Retinal pigment epithelial cell (primary cell): ENCODE measurements around the gene BCL3.

Experiments
- DNase-seq: peaks from one replicate; pipeline ENCODE4 v3.0.0-alpha.2; 2010; ENCODE audit warnings: low read depth
- H3K4me3 ChIP-seq: 2 replicates; pipeline ENCODE4 v1.5.1; 2011; ENCODE audit warnings: mild to moderate bottlenecking, low read length, control low read depth, moderate library complexity
- TF ChIP-seq, protein P1 (sequence below): conservative IDR thresholded peaks from 2 replicates; pipeline ENCODE4 v1.5.1; 2011; ENCODE audit warnings: low read depth, low read length, control low read depth, inconsistent platforms

BCL3 gene

DNA sequence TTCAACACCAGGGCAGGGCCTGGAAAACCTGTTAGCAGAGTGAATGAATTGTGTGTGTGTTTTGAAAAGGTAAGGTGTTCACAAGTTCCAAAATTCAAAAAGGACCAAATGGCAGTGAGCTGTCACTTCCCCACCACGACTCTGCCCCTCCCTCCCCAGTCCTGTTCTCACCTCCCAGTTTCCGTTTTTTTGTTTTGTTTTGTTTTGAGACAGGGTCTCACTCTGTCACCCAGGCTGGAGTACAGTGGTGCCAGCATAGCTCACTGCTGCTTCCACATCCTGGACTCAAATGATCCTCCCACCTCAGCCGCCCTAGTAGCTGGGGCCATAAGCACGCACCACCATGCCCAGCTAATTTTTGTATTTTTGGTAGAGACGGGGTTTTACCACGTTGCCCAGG lies 20.3 kb upstream of the BCL3 start:
- no peak overlapping the region for H3K4me3 ChIP-seq
- no peak for DNase-seq
- TF ChIP-seq, protein P1, sequence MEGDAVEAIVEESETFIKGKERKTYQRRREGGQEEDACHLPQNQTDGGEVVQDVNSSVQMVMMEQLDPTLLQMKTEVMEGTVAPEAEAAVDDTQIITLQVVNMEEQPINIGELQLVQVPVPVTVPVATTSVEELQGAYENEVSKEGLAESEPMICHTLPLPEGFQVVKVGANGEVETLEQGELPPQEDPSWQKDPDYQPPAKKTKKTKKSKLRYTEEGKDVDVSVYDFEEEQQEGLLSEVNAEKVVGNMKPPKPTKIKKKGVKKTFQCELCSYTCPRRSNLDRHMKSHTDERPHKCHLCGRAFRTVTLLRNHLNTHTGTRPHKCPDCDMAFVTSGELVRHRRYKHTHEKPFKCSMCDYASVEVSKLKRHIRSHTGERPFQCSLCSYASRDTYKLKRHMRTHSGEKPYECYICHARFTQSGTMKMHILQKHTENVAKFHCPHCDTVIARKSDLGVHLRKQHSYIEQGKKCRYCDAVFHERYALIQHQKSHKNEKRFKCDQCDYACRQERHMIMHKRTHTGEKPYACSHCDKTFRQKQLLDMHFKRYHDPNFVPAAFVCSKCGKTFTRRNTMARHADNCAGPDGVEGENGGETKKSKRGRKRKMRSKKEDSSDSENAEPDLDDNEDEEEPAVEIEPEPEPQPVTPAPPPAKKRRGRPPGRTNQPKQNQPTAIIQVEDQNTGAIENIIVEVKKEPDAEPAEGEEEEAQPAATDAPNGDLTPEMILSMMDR = no peak

DNA sequence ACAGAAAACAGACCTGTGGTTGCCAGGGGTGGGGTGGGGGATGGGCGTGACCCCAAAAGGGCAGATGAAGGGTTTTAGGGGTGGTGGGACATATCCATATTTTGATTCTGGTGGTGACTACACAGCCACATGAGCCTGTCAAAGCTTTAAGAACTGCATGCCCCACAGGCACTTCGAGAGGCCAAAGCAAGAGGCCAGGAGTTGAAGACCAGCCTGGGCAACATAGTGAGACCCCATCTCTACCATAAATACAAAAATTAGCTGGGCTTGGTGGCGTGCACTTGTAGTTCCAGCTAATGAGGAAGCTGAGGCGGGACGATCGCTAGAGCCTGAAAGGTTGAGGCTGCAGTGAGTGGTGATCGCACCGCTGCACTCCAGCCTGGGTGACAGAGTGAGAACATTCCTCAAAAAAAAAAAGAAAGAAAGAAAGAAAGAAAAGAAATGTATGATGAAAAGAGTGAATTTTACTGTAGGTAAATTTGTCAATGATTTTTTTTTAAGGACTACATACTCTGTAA lies 18.9 kb upstream of the BCL3 start:
- DNase-seq = no peak
- H3K4me3 ChIP-seq = no peak overlapping the region
- TF ChIP-seq, protein P1 = no peak

DNA sequence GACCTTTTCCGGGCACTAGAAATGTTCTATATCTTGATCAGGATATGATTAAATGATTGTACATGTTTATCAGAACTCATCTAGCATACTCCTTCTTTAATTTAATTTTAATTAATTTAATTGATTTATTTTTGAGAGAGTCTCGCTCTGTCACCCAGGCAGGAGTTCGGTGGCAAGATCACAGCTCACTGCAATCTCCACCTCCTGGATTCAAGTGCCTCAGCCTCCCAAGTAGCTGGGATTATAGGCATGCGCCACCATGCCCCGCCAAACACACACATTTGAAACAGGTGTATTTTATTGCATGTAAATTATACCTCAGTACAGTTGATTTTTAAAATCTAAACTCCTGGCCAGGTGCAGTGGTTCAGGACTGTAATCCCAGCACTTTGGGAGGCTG lies 17.4 kb upstream of the BCL3 start:
- no peak for DNase-seq

DNA sequence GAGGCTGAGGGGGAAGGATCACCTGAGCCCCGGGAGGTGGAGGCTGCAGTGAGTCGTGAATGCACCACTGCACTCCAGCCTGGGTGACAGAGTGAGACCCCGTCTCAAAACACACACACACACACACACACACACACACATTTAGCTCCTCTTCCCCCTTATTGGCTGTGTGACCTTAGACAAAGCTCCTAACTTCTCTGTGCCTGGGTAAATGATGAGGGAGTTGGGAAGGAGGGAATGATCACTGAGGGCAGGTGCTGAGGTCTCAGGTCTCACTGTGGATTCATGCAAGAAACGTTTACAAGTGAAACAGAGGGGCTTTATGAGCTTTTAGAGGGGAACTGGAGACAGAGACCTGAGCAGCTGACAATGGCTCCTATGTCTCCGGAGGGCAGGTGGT lies 16.9 kb upstream of the BCL3 start:
- DNase-seq = no peak
- TF ChIP-seq, protein P1 = no peak
- H3K4me3 ChIP-seq = no peak overlapping the region

More for the DNA sequence above, 17.4 kb upstream of the BCL3 start:
- TF ChIP-seq, protein P1 = no peak
- no peak overlapping the region for H3K4me3 ChIP-seq

DNA sequence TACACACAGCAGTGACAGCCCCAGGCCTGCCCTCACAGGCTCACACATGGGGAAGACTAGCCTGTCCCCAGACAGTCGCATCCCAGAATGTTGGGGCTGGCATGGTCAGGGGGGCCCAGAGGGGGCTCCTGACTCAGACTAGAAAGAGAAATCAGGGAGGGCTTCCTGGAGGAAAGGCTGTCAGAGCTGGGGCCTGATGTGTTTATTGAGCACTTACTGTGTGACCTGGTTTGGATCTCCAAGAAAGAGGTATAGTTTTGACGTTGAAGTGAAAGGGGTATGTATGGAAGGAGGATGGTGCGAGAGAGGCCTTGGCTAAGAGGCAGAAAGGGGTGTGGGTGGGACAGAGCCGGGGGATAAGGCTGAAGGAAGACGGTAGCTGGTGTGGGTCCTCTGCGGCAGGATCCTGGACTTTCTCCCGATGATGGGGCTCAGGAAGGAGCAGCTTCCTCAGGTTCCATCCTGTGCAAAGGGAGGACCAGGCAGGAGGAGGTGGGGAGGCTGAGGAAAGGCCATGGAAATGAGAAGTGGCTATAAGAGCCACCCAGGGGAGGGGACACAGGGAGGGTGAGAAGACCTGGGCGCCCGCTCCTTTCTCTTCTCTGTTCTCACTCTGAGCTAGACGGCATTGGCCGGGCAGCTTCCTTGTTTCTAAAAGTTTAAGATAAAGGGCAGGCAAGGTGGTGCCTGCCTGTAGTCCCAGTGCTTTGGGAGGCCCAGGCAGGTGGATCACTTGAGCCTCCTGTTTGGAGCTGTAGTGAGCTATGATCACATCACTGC lies 16.1 kb upstream of the BCL3 start:
- DNase-seq = no peak
- TF ChIP-seq, protein P1 = no peak
- no peak overlapping the region for H3K4me3 ChIP-seq

DNA sequence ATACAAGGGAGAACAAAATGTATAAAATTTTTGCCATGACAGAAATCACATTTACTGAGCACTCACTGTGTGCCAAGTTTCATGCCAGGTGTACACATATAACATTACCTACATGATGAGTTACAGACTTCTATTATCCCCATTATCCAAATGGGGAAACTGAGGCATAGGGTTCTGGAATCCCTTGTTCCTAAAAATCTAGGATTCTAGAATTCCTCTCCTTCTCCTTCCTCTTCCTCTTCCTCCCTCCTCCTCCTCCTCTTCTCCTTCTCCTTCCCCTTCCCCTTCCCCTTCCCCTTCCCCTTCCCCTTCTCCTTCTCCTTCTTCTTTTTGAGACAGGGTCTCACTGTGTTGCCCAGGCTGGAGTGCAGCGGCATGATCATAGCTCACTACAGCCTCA lies 14.2 kb upstream of the BCL3 start:
- no peak overlapping the region for H3K4me3 ChIP-seq
- TF ChIP-seq, protein P1 = no peak
- no peak for DNase-seq

DNA sequence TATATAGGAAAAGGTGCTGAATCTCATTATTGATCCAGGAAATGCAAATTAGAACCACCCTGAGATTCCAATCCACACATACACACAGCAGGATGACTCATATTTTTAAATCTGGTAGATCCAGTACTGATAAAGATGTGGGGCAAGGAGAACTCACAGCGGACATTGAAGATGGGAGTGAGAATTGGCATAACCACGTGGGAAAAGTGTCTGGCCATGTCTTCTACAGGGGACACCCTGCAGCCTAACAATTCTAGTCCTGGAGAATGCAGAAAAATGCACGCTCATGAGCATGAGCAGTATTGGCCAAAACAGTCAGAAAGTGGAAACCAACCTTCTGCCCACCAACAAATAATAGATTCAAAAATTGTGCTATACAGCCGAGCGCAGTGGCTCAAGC lies 13.5 kb upstream of the BCL3 start:
- TF ChIP-seq, protein P1 = no peak
- DNase-seq = no peak
- H3K4me3 ChIP-seq = no peak overlapping the region
